Neural cell (in vitro differentiated cells): ENCODE measurements around the gene GPD1.

Experiments used
- CTCF ChIP-seq: fragments of 450-650 bp; IDR thresholded peaks from 2 replicates; pipeline ENCODE4 v1.5.1; 2014; ENCODE audit warnings: antibody characterized with exemption, mild to moderate bottlenecking, moderate library complexity; ENCODE audit not compliant: poor library complexity, severe bottlenecking
- EP300 ChIP-seq: fragments of 450-650 bp; conservative IDR thresholded peaks from 2 replicates; pipeline ENCODE4 v1.6.1; 2014; ENCODE audit warnings: antibody characterized with exemption, mild to moderate bottlenecking, moderate library complexity; ENCODE audit not compliant: poor library complexity, severe bottlenecking
- EZH2 ChIP-seq: fragments of 200-600, 300-800 bp; shearing (Covaris generic), sonication (generic); IDR thresholded peaks from 2 replicates; pipeline ENCODE4 v1.6.1; 2014; ENCODE audit warnings: antibody characterized with exemption, low read length, borderline replicate concordance, mild to moderate bottlenecking; ENCODE audit not compliant: insufficient read depth, poor library complexity, severe bottlenecking
- POLR2AphosphoS5 ChIP-seq: IDR thresholded peaks from 2 replicates; pipeline ENCODE4 v1.6.1; 2012
- REST ChIP-seq: IDR thresholded peaks from 2 replicates; pipeline ENCODE4 v1.6.1; 2012; ENCODE audit warnings: borderline replicate concordance
- SMC3 ChIP-seq: fragments of 450-650 bp; conservative IDR thresholded peaks from 2 replicates; pipeline ENCODE4 v1.6.1; 2014; ENCODE audit warnings: antibody characterized with exemption, mild to moderate bottlenecking, moderate library complexity; ENCODE audit not compliant: poor library complexity

GRCh38 chr12:50055831-50056638 is 47.8 kb upstream of the GPD1 start:
- peak; percentile 94 for TF ChIP-seq CTCF
- no peak for TF ChIP-seq EP300
- TF ChIP-seq EZH2: no peak
- no peak for TF ChIP-seq POLR2AphosphoS5
- TF ChIP-seq SMC3: peak; percentile 93
- TF ChIP-seq REST: no peak
